Pons (tissue), 1 donor: ENCODE measurements around the gene FNDC11.
"Not testable (repeated sequence)": the region's sequence is repeated elsewhere in the genome, so short reads cannot be mapped to it uniquely, and the experiment has no call there.

Source experiments
- DNase-seq: peaks from one replicate; pipeline ENCODE4 v3.0.0-alpha.2; 2016; ENCODE audit warnings: low spot score

FNDC11 gene

DNA sequence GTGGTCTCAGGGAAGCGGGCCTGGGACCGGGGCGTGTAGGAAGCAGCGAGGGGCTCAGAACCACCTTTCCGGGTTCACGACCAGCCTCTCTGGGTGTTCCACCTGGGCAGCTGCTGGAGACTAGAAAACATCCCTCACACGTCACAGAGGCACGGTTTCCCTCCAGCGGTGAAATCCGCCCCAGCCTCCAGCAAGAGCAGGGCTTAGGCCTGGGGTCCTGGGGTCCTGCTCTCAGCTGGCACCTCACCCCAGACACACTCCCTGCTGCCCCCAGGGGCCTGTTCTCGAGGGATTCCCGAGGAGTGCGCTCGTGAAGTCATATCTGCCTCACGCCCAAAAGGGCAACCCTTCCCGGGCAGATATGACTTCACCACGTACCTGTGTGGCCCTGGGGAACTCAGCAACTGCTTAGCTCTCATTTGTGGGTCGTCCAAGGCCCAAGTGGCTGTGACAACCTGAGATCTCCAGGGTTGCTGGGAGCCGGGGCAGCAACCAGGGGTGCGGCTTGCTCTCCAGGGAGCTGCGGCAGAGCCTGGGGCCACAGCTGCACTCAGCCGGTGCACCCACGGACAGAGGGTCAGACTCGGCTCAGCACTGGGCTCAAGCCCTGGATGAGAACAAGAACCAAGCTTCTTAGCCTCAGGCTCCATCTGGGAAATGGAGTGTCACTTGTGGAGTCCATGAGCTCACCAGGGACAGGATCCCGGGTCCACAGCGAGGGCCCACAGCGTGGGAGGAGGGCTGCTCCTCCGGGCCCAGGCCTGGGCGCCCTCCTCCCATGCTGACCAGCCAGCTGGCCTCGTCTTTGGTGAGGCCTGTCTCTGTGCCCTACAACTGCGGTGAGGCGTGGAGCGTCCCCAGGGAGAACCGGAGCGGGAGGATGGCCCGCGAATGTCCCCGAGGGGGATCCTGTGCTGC lies 661 bp downstream of the FNDC11 start:
- no peak for DNase-seq

DNA sequence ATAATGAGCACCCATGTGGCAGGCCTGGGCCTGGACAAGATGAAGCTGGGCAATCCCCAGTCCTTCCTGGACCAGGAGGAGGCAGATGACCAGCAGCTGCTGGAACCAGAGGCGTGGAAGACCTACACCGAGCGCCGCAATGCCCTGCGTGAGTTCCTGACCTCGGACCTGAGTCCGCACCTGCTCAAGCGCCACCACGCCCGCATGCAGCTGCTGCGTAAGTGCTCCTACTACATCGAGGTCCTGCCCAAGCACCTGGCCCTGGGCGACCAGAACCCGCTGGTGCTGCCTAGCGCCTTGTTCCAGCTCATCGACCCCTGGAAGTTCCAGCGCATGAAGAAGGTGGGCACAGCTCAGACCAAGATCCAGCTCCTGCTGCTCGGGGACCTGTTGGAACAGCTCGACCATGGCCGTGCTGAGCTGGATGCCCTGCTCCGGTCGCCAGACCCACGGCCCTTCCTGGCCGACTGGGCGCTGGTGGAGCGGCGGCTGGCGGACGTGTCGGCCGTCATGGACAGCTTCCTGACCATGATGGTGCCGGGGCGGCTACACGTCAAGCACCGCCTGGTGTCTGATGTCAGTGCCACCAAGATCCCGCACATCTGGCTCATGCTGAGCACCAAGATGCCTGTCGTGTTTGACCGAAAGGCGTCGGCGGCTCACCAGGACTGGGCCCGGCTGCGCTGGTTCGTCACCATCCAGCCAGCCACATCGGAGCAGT lies 1.9 kb downstream of the FNDC11 start:
- DNase-seq: no peak

DNA sequence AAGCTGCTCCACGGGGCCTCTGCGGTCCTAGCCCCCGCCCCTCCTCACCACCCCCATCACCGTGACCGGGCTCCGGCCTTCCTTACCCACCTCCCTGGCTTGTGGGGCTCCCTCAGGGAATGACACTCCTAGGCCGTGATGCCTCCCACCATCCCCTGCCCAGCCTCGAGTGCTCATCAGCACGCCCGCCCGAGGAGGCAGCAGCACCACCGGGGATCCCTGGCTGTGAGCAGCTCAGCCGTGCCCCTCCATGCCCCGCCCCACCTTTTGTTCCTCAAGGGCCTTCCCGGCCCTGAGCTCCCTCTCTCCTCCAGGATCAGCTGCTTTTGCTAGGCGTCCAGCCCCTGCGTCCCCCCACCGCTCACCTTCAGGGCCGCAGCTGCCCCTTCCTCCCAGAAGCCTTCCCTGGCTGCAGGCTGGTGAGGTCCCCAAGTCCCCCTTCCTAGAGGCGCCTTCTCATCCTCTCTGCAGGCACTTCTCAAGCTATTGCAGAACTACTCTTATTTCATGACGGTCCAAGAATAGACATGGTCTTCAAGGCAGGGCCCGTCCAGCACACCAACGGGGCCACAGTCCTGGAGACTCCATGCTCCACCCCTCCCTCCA lies 3.0 kb downstream of the FNDC11 start:
- DNase-seq: no peak

DNA sequence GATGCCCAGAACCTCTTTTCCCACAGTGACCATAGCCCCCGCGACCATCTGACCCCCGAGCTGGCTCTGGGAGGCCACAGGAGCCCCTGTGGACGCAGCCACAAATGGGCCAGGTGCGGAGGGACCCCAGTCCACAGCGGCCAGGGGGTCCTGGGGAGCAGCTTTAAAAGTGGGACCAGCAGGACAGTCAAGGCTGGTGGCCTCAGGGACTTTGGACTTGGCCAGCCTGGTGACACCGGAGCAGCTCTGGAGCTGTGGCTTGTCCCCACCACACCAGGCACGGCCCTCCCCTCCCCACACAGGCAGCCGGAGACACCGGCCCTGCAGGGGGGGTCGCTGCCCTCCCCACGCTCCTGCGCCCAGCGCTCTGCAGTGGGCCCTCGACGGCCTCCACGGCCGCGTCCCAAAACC lies 3.5 kb downstream of the FNDC11 start:
- no peak for DNase-seq

DNA sequence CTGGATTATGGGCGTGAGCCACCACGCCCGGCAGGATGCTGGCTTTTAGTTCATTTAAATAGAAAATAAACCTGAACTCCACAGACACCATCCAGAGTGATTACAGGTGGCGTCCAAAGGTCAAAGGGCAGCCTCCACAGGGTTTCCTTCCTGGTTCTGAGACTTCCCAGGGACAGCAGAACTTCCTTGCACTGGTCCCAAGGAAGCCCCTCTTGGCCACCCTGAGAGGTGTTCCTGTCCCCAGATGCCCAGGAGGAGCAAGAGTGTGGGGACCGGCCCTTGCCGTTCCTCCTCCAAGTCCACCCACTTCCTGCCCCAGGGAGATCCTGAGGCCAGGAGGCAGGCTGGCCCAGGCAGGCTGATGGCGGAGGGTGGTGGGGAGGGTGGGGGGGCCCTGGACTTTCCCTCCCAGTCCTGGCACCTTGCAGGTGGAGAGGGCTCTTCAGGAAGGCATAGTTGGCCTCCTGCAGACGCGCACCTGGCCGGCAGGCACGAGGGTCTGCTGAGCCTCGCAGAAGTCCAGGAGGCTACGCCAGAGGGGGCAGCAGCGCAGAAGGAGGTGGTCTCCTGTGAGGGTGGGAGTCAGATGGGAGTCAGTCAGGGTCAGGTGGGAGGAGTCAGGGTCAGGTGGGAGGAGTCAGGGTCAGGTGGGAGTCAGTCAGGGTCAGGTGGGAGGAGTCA lies 5.0 kb downstream of the FNDC11 start:
- DNase-seq: no peak

DNA sequence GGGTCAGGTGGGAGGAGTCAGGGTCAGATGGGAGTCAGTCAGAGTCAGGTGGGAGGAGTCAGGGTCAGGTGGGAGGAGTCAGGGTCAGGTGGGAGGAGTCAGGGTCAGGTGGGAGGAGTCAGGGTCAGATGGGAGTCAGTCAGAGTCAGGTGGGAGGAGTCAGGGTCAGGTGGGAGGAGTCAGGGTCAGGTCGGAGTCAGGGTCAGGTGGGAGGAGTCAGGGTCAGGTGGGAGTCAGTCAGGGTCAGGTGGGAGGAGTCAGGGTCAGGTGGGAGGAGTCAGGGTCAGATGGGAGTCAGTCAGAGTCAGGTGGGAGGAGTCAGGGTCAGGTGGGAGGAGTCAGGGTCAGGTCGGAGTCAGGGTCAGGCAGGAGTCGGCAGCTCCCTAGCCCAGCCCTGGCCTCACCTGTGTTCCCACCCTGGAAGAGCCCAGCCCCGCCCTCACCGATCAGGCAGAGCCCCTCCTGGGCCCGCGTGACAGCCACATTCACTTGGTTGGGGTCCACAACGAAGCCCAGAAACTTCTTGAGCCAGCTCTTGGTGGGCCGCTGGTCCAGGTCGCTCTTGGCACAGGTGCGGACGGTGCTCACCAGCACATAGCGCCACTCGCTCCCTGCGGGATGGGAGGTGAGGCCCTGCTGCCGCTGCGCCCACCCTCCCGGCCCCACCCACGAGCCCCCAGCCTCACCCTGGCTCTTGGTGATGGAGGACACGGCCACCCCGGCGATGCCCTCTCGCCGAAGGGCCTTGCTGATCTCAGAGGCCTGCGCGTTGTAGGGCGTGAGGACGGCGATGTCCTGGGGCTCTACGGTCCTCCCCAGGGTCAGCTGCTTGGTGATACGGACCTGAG lies 5.8 kb downstream of the FNDC11 start:
- DNase-seq: not testable (repeated sequence)

DNA sequence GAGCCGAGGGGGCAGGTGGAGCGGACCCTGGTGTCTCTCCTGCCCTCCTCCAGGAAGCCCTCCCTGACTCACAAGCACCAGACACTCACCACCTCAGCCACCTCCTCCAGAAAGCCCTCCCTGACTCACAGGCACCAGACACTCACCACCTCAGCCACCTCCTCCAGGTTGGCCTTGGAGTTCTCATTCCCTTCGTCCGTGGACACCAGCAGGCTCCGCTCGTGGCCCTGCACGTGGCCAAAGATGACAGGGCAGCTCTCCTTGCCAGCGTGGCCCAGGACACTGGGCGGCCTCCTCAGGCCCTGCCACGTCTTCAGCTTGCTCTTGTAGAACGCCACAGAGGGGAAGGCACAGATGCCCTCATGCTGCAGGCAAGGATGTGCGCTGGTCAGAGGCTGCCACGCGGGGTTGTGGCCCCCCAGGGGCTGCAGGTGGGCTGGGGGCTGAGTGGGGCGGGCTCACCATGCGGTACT lies 6.4 kb downstream of the FNDC11 start:
- no peak for DNase-seq

DNA sequence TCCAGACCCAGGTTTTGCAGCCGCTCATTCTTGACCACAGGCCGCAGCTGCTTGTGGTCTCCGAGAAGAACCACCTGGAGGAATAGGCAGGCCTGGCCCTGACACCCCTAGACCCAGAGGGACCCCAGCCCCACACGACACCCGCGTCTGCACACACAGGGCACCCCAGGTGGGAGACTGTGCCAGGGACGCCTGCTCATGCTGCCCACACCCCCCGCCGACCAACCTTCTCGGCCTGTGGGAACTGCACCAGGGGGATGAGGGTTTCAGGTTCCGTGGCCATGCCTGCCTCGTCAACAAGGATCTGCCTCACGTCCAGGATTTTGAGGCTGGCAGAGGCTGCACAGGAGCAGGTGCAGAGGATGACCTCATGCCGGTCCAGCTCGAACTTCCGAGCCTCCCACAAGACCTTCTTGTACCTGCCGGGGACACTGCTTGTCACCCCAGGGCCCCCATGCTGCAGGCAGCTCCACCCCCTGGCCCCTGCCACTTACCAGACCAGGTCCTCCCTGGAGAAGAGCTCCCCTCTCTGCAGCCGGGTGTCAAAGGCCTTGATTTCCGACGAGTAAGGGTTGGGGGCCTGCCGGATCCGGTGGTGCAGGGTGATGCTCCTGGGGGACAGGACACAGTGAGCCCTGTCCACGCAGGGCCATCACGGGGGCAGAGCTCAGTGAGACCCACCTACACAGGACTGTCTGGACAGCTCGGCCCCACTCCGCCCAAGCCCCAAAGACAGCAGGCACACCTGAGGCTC lies 7.1 kb downstream of the FNDC11 start:
- no peak for DNase-seq

DNA sequence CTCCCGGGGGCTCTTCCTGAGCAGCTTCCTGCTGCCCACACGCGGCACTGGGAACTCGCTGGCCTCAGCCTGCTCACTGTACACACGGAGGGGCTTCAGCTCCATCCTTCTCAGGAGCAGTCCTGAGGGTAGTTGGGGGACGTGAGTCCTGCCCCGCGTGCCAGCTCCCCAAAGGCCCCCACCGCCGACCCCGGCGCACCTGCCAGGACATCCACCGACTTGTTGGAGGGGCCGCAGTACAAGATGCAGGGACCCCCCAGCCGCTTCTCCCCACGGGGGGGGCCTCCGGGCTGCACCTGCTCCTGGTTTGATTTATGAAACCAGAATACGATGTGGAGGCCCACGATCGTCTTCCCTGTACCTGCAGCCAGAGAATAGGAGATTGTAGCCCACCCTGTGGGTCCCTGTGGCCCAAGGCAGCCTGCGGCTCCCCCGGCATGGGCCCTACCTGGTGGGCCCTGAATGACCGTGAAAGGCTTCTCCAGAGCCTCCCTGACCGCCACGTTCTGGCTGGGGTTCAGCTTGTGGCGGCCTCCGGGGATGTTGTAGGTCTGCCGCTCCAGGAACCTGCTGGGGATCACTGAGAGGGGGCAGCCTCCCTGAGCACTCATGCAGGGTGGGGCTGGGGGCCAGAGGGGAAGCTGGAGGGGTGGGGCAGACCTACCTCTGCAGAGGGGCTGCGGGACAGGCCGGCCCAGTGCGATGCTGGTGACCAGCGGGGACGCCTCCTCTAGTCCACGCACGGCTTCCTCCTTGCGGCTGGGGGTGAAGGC lies 7.9 kb downstream of the FNDC11 start:
- no peak for DNase-seq

DNA sequence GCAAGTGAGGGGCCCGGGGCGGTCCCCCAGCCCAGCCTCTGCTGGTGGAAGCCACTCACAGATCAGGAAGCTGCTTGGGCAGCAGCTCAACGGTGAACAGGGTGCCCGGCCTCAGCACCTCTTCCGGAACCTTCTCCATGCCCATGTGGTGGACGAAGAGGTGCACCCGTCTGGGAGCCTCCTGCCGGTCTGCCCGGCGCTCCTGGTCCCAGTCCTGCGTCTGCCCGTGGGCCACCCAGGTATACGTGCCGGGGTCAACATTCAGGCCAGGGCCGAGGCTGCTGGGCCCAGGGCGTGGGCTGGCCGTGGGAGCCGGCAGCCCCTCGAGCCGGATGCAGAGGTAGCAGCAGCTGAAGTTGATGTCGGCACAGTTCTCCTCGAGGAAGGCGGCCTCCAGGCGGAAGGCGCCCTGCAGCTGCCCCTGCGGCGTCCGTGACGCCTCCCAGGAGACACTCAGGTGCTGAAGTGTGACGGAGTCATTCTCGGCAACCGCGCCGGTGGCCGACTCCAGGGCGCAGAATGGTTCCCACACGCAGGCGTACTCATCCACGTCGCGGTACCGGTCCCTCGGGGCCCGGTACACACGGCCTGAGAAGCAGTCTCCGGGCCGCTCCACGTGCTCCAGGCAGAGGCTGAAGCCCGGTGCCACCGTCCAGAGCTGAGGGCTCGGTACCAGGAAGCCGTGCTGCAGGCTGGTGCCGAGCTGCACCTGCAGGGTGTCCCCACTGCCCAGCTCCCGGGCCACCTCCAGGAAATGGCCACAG lies 8.7 kb downstream of the FNDC11 start:
- DNase-seq: no peak

DNA sequence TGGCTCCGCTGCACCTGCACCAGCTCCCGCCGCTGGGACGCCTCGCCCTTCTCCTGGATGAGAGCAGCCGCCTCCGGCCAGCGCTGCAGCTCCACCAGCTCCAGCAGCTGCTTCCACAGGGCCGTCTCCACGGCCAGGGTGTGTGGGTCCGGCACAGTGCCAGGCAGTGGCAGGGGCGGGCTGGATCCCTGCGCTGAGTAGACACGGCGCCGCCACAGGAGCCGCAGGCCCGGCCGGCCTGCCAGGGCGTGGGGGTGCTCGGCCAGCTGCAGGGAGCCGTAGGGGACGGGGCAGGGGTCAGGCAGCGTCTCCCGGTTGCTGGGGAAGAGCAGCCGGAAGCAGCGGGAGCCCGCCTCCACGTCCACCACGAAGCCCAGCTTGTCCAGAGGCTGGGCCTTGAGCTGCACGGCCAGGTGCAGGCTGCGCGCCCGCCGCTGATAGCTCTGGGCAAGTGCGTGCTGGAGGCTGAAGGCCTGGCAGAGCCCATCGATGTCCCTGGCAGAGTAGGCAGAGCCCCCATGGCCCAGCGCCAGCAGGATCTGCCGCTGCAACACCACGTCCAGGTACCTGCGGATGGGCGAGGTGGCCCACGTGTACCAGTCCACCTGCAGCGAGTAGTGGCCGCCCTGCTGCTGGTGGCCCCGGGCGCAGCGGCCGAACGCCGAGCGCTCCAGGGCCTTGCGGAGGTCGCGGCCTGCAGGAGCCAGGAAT lies 9.4 kb downstream of the FNDC11 start:
- DNase-seq: no peak

DNA sequence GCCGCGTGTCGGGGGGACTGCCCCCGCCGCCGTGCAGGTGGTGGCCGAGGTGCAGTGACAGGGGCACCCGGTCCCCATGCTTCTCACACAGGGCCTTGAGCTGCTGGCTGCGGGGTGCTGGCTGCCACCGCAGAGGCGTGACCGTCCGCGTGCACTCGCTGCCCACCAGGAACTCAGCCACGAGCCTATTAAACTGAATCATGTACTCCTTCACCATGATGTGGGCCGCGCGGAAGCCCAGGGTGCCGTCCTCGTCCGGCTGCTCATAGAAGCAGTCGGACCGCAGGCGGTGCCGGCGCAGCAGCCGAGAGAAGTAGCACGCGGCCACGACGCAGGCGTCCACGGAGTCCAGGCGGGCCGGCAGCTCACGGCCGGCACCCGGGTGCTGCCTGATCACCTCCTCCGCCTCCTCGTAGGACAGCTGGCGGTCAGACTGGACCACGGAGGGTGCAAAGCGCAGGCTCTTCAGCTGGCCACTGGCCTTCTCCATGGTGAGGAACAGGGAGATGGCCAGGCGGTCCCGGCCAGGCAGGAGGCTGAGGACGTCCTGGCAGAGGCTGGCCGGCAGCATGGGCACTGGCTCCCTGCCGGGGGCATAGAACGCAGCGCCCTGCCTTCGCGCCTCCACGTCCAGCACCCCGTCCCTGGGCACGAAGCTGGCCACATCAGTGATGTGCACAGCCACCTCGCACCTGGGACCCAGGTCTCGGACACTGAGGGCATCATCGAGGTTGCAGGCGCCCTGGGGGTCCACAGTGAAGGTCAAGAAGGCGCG lies 10.3 kb downstream of the FNDC11 start:
- no peak for DNase-seq

DNA sequence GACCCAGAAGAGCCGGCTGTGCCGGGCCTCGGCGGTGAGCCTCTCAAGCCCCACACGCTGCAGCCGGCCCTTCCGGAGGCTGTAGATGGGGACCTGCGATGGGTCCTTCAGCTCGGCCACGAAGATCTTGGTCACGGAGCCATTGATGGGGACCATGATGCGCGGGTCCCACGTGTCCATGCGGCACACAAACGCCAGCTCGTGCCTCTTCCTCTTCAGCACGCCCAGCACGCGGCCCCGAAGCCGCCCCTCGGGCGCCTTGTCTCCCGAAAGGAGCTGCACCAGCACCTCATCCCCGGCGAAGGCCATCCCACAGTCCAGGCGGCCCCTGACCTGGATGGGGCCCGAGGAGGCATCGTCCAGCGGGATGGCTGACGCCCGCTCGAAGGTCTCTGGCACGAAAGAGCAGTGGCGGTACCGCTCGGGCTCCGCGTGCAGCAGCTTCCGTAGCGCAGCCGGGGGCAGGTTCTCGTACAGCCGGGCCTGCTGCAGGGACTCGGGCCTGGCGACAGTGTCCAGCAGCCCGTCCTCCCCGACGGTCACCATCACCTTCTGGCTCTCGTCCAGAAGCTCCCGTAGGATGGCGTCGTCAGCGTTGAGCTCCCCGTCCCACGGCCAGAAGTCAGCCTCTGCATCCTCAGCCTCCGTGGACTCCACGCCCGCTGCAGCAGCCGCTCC lies 11.2 kb downstream of the FNDC11 start:
- no peak for DNase-seq

DNA sequence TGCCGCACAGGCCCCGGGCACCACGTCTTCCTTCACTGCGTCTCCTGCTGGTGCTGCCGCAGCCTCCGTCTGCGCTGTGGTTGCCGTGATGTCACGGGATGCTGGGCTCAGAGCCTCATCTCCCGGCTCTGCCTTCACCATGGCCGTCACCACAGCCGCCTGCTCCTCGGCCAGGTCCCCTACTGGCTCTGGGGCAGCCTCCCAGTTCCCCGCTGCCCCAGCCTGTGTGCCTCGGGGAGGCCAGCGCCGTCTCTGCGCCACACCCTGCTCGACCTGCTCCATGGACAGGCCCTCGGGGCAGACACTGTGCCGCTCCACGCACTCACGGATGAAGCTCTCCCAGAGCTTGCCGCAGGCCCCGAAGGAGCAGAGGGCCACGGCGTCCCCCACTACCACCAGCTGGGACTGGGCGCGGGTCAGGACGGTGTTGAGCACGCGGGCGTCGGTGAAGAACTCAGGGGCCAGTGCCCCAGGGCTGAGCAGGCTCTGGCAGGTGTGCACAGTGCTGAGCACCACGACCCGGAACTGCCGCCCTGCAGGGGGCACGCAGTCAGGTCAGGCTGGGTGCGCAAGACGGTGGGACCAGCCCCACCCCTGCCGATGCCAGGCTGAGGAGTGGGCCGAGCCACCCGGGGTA lies 11.9 kb downstream of the FNDC11 start:
- no peak for DNase-seq

DNA sequence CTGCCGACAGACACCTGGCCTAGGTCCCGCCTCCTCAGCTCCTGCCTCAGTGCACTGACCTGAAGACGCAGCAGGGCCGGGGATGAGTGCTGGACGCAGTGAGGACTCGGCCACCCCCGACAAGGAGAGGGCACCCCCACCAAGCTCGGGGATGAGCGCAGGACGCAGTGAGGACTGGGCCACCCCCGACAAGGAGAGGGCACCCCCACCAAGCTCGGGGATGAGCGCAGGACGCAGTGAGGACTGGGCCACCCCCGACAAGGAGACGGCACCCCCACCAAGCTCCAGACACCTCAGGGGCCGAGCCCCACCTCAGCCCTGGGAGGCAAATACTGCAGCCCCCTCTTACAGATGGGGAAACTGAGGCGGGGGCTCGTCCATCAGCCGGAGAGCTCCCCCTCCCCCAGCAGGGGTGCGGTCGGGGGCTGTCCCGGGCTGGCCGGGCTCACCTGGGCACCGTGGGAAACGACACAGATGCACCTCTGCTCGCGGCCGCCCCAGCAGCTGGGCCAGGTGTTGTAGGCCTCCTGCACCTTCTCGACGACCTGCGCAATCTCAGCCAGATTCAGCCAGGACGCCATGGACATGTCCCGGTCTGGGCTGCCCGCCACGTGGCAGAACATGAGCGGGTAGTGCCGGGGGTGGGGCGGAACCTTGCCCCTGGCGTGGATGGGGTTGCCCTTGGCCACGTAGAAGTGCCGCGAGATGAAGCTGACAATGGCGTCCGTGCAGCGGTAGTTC lies 12.6 kb downstream of the FNDC11 start:
- no peak for DNase-seq

DNA sequence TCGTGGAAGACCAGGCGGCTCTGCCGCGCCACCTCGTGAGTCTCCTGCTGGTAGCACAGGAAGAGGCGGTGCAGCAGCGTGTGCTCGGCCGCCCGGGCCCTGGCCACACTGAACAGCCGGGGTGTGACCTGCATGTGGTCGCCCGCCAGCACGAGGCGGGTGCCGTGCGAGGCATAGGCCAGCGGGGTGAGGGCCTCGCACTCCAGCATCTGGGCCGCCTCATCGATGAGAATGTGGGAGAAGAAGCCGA lies 13.1 kb downstream of the FNDC11 start:
- no peak for DNase-seq
